Heart right ventricle (tissue), 16 donors: ENCODE results near the gene TBC1D20. TPM values are rescaled to one million over a fixed set of nuclear protein-coding genes. Genes with fewer than 3 reads are reported as not detected.
A peak's percentile ranks its signal among the peaks of the same experiment; 100 is the strongest.
"Not testable (repeated sequence)": the region's sequence is repeated elsewhere in the genome, so short reads cannot be mapped to it uniquely, and the experiment has no call there.

Experiments used
- ATAC-seq, 8 donors: fragments of 200-7000 bp; cut with Tn5 transposase; one replicate each; pipeline ENCODE4 v1.9.1; 2020; ENCODE audit warnings: mild to moderate bottlenecking in 8 of 8, moderate library complexity in 8 of 8, moderate number of reproducible peaks in 1 of 8
- DNase-seq, 2 donors: peaks; one replicate each; pipeline ENCODE4 v3.0.0-alpha.2; 2020
- H3K27ac ChIP-seq, 10 donors: fragments of 200-600 bp; sonication (generic) in 2 of 10; one replicate each; pipeline versions ENCODE4 v1.5.0 to v1.8.0; 2020 to 2022; ENCODE audit warnings: mild to moderate bottlenecking in 3 of 10
- H3K27me3 ChIP-seq, 7 donors: fragments of 200-600 bp; one replicate each; pipeline ENCODE4 v1.8.0; 2021 to 2022; ENCODE audit warnings: mild to moderate bottlenecking in 2 of 7
- H3K36me3 ChIP-seq, 9 donors: fragments of 200-600 bp; sonication (generic) in 1 of 9; one replicate each; pipeline versions ENCODE4 v1.5.0 to v1.8.0; 2020 to 2022; ENCODE audit warnings: mild to moderate bottlenecking in 2 of 9
- H3K4me1 ChIP-seq, 9 donors: fragments of 200-600 bp; sonication (generic) in 1 of 9; one replicate each; pipeline versions ENCODE4 v1.5.0 to v1.8.0; 2020 to 2022; ENCODE audit warnings: mild to moderate bottlenecking in 4 of 9
- H3K4me3 ChIP-seq, 10 donors: fragments of 200-600 bp; sonication (generic) in 2 of 10; one replicate each; pipeline versions ENCODE4 v1.5.0 to v1.8.0; 2020 to 2022; ENCODE audit warnings: mild to moderate bottlenecking in 7 of 10, moderate library complexity in 2 of 10
- H3K9me3 ChIP-seq, 11 donors: fragments of 200-600 bp in 10 of 11; sonication (generic) in 2 of 11; one replicate each; pipeline versions ENCODE4 v1.5.0 to v1.8.0; 2013 to 2022; ENCODE audit warnings: mild to moderate bottlenecking in 2 of 11, control low read depth in 1 of 11, moderate library complexity in 1 of 11
- WGBS, 2 donors: extraction: QIAGEN DNeasy Blood & Tissue Kit; methylation state at CpG; one replicate each; pipeline ENCODE4 v1.1.7; 2013; ENCODE audit warnings: inconsistent platforms in 1 of 2; 5-methylcytosine and 5-hydroxymethylcytosine counted together
- intact Hi-C, 10 donors: fragments of 100-400 bp; cut with DNase I; formaldehyde crosslinking; loops; one replicate each; pipeline versions ENCODE4 v1.11.1 to v1.14.2; 2022
- polyA plus RNA-seq, 2 donors: library from polyadenylated mRNA; stranded (reverse); fragments of 200-250 nt; gene quantifications; one replicate each; pipeline ENCODE4 v1.2.3, GENCODE V29; 2013
- total RNA-seq, 10 donors: library from RNA; stranded (reverse); fragmentation: NEBNext Ultra II Directional in 3 of 10; extraction: Animal tissue kit (Norgen Biotek cat#: 25700) in 3 of 10; gene quantifications; one replicate each; pipeline versions ENCODE4 v1.2.1 to v1.2.4, GENCODE V29; 2021 to 2023
- TF ChIP-seq, protein P1 (sequence below), 9 donors: fragments of 200-600 bp; sonication (generic) in 2 of 9; IDR thresholded peaks; one replicate each; pipeline versions ENCODE4 v1.5.0 to v1.8.0; 2021 to 2022; ENCODE audit warnings: antibody characterized with exemption in 9 of 9, mild to moderate bottlenecking in 5 of 9, moderate library complexity in 1 of 9
- donor health status: Arrhythmogenic right ventricular cardiomyopathy.
- donor health status: ischemic (EF 13 %, LVEDD 7.1; RV severe dilation, severe dysfunction).
- donor health status: healthy with polysubstance abuse.
- donor health status: DM: no; HTN: yes; CAD: no.
- donor health status: DM: no; HTN: no; CAD: no.
- donor health status: ischemic (EF 25% LVEDD 6.9; RV normal size, moderate dysfunction).
- donor health status: ischemic (EF 25% LVEDD 5.7; RV mildly dilated, moderate dysfunction).
- donor health status: healthy.
- donor health status: DM: yes; HTN: yes; CAD: no.
- donor health status: Ischemic cardiomyopathy.
- donor health status: ischemic (EF 35%, LVEDD 5.7; RV mildly dilated, moderate dysfunction).
- donor health status: nonischemic (EF 11% LVEDD 7.7; RV severe dilation, severe dysfunction).
- donor health status: DM: yes; HTN: yes; CAD: no.
- donor health status: PGD.
- donor health status: ischemic (EF 29% LVEDD 5.4; RV normal size, mild dysfunction).
- donor health status: nonischemic (EF 23%, LVEDD 6.1; RV moderate dilation, normal function).

The TBC1D20 gene
- total and polyA plus RNA-seq, 12 donors = 12.9 to 28.2 (median 22.9) TPM

DNA sequence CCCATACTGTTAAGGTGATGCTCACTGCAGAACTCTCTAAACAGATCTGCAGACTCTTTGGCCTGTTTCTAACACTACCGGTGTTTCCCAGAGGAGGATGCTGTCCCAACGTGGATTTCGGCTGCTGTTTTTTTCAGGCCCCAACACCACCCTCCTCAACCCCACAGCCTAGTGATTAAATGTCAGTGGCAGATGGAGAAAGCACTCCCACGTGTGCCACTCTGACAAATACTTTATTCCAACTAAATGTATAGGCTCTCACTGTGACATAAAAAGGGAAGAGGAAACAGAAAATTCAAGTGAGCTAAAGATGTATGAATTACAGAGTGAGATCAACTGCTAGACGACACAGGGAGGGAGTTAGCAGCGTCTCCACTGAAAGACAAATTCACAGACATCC lies 3.6 kb downstream of the TBC1D20 start:
- Histone ChIP-seq H3K9me3 (no peaks in the 10 kb centered on the region), H3K36me3 (peaks cover 0 to 10% (median 0%) of the 10 kb centered on the region in 9 donors), H3K4me1 (peaks cover 2 to 56% (median 43%) of the 10 kb centered on the region in 9 donors), H3K27ac (peak overlapping the region in 6 of 10 donors; percentile 15 to 55 (median 22)), H3K4me3 (no peak overlapping the region), H3K27me3 (no peaks in the 10 kb centered on the region)
- intact Hi-C loops = no loop called here
- WGBS, 2 donors = 25 to 32% methylated on average over 6 of the region's 6 CpGs
- TF ChIP-seq, protein P1, sequence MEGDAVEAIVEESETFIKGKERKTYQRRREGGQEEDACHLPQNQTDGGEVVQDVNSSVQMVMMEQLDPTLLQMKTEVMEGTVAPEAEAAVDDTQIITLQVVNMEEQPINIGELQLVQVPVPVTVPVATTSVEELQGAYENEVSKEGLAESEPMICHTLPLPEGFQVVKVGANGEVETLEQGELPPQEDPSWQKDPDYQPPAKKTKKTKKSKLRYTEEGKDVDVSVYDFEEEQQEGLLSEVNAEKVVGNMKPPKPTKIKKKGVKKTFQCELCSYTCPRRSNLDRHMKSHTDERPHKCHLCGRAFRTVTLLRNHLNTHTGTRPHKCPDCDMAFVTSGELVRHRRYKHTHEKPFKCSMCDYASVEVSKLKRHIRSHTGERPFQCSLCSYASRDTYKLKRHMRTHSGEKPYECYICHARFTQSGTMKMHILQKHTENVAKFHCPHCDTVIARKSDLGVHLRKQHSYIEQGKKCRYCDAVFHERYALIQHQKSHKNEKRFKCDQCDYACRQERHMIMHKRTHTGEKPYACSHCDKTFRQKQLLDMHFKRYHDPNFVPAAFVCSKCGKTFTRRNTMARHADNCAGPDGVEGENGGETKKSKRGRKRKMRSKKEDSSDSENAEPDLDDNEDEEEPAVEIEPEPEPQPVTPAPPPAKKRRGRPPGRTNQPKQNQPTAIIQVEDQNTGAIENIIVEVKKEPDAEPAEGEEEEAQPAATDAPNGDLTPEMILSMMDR (IDR thresholded peaks at IDR 0.05) = no peak
- ATAC-seq (no peak), DNase-seq (no peak)

DNA sequence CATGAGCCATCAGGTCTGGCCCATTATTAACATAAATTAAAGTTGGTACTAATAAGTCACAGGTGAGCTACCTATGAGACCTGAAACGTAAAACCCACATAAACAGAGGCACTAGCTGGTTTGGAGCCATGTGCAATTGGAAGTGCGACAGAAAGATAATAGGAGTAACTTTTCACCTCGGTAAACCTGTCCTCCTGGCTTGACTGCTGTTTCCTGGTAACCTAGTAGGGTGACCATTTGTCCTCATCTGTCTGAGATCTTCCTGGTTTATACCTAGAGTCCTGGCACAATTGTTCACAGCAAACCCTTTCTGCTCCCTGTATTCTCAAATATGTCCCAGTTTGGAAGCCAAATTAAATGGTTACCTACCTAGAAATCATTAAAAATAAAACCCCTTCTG lies 7.4 kb downstream of the TBC1D20 start:
- TF ChIP-seq, protein P1 (IDR thresholded peaks at IDR 0.05) = no peak
- no peak overlapping the region for H3K27ac ChIP-seq
- ATAC-seq (no peak), DNase-seq (no peak)
- H3K36me3 ChIP-seq = peaks cover 0 to 26% (median 0%) of the 10 kb centered on the region in 9 donors
- intact Hi-C loops = no loop called here
- H3K27me3 ChIP-seq = no peaks in the 10 kb centered on the region
- no peak overlapping the region for H3K4me3 ChIP-seq
- peaks cover 0 to 34% (median 23%) of the 10 kb centered on the region in 9 donors for H3K4me1 ChIP-seq
- 67 to 72% methylated on average over 3 of the region's 3 CpGs for WGBS, 2 donors
- no peaks in the 10 kb centered on the region for H3K9me3 ChIP-seq

DNA sequence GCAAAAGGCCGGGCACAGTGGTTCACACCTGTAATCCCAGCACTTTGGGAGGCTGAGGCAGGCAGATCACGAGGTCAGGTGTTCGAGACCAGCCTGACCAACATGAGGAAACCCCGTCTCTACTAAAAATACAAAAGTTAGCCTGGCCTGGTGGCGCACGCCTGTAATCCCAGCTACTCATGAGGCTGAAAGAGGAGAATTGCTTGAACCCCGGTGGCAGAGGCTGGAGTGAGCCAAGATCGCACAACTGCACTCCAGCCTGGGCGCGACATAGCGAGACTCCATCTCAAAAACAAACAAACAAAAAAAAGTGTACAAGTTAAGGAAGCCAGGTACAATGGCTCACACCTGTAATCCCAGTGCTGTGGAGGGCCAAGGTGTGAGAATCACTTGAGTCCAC lies 10.3 kb downstream of the TBC1D20 start:
- peaks cover 0 to 25% (median 0%) of the 10 kb centered on the region in 9 donors for H3K36me3 ChIP-seq
- ATAC-seq, H3K27ac ChIP-seq, DNase-seq, H3K4me1 ChIP-seq, H3K9me3 ChIP-seq, H3K4me3 ChIP-seq, intact Hi-C loops, H3K27me3 ChIP-seq: not testable (repeated sequence)
- 87 to 88% methylated on average over 11 of the region's 11 CpGs for WGBS, 2 donors

DNA sequence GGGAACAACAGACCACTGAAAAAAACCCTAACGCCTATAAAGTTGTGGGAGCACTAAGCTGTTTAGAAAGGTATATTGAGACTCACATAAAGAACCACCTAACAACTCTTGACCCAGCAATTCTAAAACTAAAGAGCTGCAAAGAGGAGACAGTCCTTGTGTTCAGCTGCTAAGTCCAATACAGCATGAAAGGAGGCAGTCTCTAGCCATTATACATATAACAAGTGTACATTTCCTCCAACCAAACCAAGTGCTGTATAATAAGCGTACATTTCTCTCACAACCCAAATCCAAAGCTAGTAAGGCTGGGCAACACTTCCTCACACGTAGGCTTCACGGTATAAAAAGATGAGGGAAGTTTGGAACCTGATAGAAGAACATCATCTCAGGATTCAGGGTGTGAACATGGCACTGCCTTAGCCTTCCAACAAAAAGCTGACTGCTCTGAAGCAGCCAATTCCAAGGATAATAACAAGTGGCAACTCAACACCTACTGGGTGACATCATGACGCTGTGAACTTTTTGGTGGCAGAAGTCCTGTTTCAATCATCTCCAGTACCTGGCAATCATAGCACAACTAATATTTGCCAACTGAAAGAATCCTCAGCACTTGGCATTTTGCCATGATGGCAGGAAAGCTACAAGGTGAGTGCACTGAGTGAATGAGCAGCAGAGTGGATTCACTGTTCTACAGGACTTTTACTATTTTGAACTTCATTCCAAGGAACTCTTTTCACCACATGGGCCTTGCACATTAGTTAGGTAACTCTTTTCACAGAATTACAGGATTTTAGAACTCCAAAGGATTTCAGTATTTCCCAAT lies 16.6 kb downstream of the TBC1D20 start:
- ATAC-seq (peak in 4 of 8 donors; percentile 7 to 42 (median 35)), DNase-seq (no peak)
- Histone ChIP-seq H3K9me3 (no peaks in the 10 kb centered on the region), H3K27ac (peak overlapping the region in 3 of 10 donors; percentile 9 to 39 (median 25)), H3K27me3 (no peaks in the 10 kb centered on the region), H3K4me3 (no peak overlapping the region), H3K36me3 (peaks cover 0 to 74% (median 18%) of the 10 kb centered on the region in 9 donors), H3K4me1 (peaks cover 9 to 36% (median 24%) of the 10 kb centered on the region in 9 donors)
- TF ChIP-seq, protein P1 (IDR thresholded peaks at IDR 0.05) = no peak
- intact Hi-C loops = loop anchor here in 1 of 10 donors (2.0 kb wide), 1 partner anchor 15 kb away; no protein-coding TSS in a partner anchor
- 64 to 67% methylated on average over 5 of the region's 5 CpGs for WGBS, 2 donors
